ENCODE data around the gene MICAL3.

- TF ChIP-seq YY1 (IDR thresholded peaks at IDR 0.05; ENCODE audit: insufficient read depth, insufficient read length) (no peak), ZNF274 (IDR thresholded peaks at IDR 0.05; ENCODE audit: low read depth, low read length) (no peak)
Measured at GRCh38 chr22:17845327-17845726, 179.0 kb downstream of the MICAL3 start.

Data from NT2/D1 (cell line).